ENCODE measurements around the gene RGS10. TPM values are rescaled to one million over a fixed set of nuclear protein-coding genes. Genes with fewer than 3 reads are reported as not detected.

Gene RGS10
- total and polyA plus RNA-seq, 9 of the 15 experiments (the other 6 are each of a cell fraction or from before 2014, with no cell fraction given): 31.9 to 123 (median 62.1) TPM

DNA sequence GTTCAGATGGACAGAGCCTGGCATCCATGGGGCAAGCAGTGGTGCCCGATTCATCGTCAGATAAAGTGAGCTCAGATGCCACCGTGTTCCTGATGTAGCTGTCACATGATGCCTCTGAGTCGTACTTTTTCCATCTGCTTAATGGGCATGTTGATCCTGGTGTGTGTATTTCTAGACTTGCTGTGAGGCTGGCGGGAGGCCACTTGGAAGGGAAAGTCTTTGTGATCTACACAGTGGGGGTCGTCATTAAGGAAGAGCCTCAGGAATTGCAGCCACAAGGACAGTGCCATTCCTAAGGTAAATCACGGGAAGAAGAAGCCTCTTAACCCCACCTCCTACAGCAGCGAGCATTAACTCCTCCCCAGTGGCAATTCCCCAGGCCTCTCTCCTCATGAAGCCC lies 63.0 kb downstream of the RGS10 start:
- no peak overlapping the region for H3K4me2 ChIP-seq (ENCODE audit: insufficient read depth, low read length)
- DNase-seq (ENCODE audit: extremely low read depth in 1 of 4, low spot score in 3 of 4) (no peak), FAIRE-seq (no peak), ATAC-seq (no peak)
- WGBS (ENCODE audit: insufficient coverage, low coverage, missing lambda C conversion rate): 7% methylated on average over 7 of the region's 8 CpGs
- no peak overlapping the region for H3K27ac ChIP-seq (ENCODE audit: extremely low read depth, low read depth, low read length)
- H4K20me1 ChIP-seq (replicated peaks; ENCODE audit: control insufficient read depth, insufficient read depth, low read length): no peaks in the 10 kb centered on the region
- H3K4me1 ChIP-seq (replicated peaks in 1 of 2; ENCODE audit: control insufficient read depth in 2 of 2, insufficient read depth in 2 of 2, low read length in 2 of 2): no peaks in the 10 kb centered on the region; a peak in 1 of 5 replicates
- intact Hi-C loops (cut with micrococcal nuclease) (no loop called here), in situ Hi-C loops (cut with MboI) (no loop called here)
- peaks cover 5 to 35% of the 10 kb centered on the region in 2 experiments for H3K27me3 ChIP-seq (ENCODE audit: control insufficient read depth in 2 of 2, insufficient read depth in 2 of 2, low read length in 2 of 2)
- TF ChIP-seq NBN (IDR thresholded peaks at IDR 0.05; ENCODE audit: low read depth) (no peak), ZNF140 (CRISPR knock-in tag; IDR thresholded peaks at IDR 0.05) (no peak), CEBPZ (IDR thresholded peaks at IDR 0.05; ENCODE audit: borderline replicate concordance, low read depth, low read length) (no peak), GATA2 (CRISPR knock-in tag; IDR thresholded peaks at IDR 0.05) (no peak), CREM (IDR thresholded peaks at IDR 0.05; ENCODE audit: low read depth) (no peak)
- no peak overlapping the region for H2AFZ ChIP-seq (ENCODE audit: low read depth, low read length)
- H3K9me3 ChIP-seq (replicated peaks; ENCODE audit: control insufficient read depth, insufficient read depth, low read depth, low read length): no peaks in the 10 kb centered on the region
- H3K79me2 ChIP-seq (ENCODE audit: control insufficient read depth, insufficient read depth, low read length): no peaks in the 10 kb centered on the region
- ChIA-PET POLR2A (interaction anchor here (0.6 kb wide), 1 partner anchor 1148 kb away, joined by 3 read pairs; no protein-coding TSS in a partner anchor), CTCF (ENCODE audit: low intra/inter-chr PET ratio) (no interaction called here)
- no TSS peak for BruUV-seq (replicated peaks)
- no peaks in the 10 kb centered on the region for H3K36me3 ChIP-seq (ENCODE audit: control insufficient read depth, insufficient read depth, low read length)
- no peak overlapping the region for H3K4me3 ChIP-seq
- no peaks in the 10 kb centered on the region for H3K9me1 ChIP-seq (ENCODE audit: control insufficient read depth, insufficient read depth, low read length)
- no peak overlapping the region for H3K9ac ChIP-seq (ENCODE audit: insufficient read depth in 1 of 2, low read depth in 2 of 2, low read length in 2 of 2)
